Mononuclear cell (primary cell): ENCODE measurements around the gene CDK17. TPM values are rescaled to one million over a fixed set of nuclear protein-coding genes. Genes with fewer than 3 reads are reported as not detected.
"Not testable (repeated sequence)": the region's sequence is repeated elsewhere in the genome, so short reads cannot be mapped to it uniquely, and the experiment has no call there.

ENCODE experiments used
- H3K27me3 ChIP-seq: 2 replicates; pipeline ENCODE4 v1.6.0; 2011; ENCODE audit warnings: low read length, control low read depth; ENCODE audit not compliant: insufficient read depth
- H3K4me1 ChIP-seq: 2 replicates; pipeline ENCODE4 v1.5.1; 2011; ENCODE audit warnings: mild to moderate bottlenecking, low read length, control low read depth; ENCODE audit not compliant: insufficient read depth
- H3K4me3 ChIP-seq: 2 replicates; pipeline ENCODE4 v1.5.1; 2011; ENCODE audit warnings: mild to moderate bottlenecking, low read length, moderate library complexity
- H3K9me3 ChIP-seq: 2 replicates; pipeline ENCODE4 v1.5.1; 2011; ENCODE audit warnings: low read depth, mild to moderate bottlenecking, control low read depth, low read length
- total RNA-seq: library from RNA; depleted of rRNA; stranded (reverse); fragments of >200 nt; gene quantifications from one replicate; pipeline ENCODE4 v1.2.3, GENCODE V29; 2012

The CDK17 gene
- 221 TPM for total RNA-seq

GRCh38 chr12:96399919-96400630 lies at the start of gene CDK17:
Gene CDK17 (minus strand): TSS chr12:96400439. CDS start chr12:96334836, 65,603 bp downstream.
- H3K4me1 ChIP-seq, result peaks cover 14% of the 10 kb centered on the region
- peak within 1 kb of the TSS; percentile 77 for H3K4me3 ChIP-seq
- H3K9me3 ChIP-seq, result no peaks in the 10 kb centered on the region
- H3K27me3 ChIP-seq, result no peaks in the 10 kb centered on the region

GRCh38 chr12:96448300-96448699 lies 48.1 kb upstream of the CDK17 start:
- H3K4me1 ChIP-seq, result peaks cover 18% of the 10 kb centered on the region
- H3K27me3 ChIP-seq, result no peaks in the 10 kb centered on the region
- no peak overlapping the region for H3K4me3 ChIP-seq
- H3K9me3 ChIP-seq, result no peaks in the 10 kb centered on the region

GRCh38 chr12:96447256-96447655 lies 47.0 kb upstream of the CDK17 start:
- Histone ChIP-seq H3K4me3 (no peak overlapping the region), H3K9me3 (no peaks in the 10 kb centered on the region), H3K27me3 (no peaks in the 10 kb centered on the region), H3K4me1 (peaks cover 18% of the 10 kb centered on the region)

DNA sequence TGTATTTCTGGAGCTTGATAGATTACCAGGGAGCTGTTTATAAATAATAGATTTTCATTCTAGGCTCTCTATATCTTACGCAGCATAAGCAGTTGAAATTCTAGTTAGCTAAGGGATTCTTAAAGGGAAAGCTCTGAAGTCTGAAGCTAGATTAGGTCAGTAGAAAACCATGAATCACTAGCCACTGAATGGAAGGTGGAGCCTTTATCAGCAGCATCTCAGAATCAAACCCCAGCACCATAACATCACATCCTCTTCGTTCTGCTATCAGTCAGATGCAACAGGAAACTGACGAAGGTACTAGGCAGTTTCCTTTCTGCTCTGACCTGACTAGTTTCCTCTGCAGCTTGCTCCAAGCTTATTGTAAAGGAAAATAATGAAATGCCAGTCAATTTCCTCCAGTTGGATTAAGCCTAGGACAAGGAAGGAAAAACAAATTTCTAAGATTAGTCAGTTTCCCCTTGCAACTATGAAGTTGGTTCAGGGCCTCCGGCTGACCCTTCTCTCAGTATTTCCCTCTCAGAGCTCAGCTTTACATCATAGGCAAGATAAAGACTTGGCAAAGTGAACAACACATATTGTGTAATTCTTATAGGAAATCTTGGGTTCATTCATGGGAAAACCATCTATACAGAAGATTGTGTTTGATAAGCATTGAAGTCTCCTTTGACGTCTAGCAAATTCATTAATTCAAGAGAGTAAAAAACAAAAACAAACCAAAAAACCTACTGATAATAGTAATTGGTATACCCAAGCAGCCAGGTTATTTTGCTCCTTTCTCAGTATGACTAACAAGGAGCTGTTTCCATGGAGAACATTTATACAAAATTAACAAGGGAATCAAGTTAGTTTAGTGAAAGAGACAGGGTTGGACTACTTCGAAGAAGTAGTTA lies 45.7 kb upstream of the CDK17 start:
- Histone ChIP-seq H3K9me3 (no peaks in the 10 kb centered on the region), H3K27me3 (no peaks in the 10 kb centered on the region), H3K4me3 (no peak overlapping the region), H3K4me1 (peaks cover 18% of the 10 kb centered on the region)

GRCh38 chr12:96444399-96444798 lies 44.2 kb upstream of the CDK17 start:
- H3K27me3 ChIP-seq, result no peaks in the 10 kb centered on the region
- no peak overlapping the region for H3K4me3 ChIP-seq
- H3K4me1 ChIP-seq, result peaks cover 18% of the 10 kb centered on the region
- no peaks in the 10 kb centered on the region for H3K9me3 ChIP-seq

DNA sequence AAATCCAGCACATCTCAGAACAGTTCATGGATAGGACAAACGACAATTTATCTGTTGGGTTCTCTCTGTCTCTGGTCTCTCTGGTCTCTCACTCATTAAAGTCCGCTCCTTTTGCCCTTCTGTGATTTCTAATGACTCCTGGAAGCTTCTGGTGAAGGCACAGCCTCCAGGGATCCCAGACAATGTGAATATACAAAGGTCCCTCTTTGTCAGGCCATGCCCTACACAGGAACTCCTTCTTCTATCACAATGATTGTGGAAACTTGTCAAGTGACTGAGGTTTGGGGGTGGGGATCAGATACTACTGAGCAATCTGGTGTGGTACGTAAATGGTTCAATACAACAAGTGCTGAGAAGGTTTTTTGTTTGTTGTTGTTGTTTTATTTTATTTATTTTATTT lies 42.7 kb upstream of the CDK17 start:
- Histone ChIP-seq H3K4me3 (no peak overlapping the region), H3K9me3 (no peaks in the 10 kb centered on the region), H3K4me1 (peaks cover 18% of the 10 kb centered on the region), H3K27me3 (no peaks in the 10 kb centered on the region)

DNA sequence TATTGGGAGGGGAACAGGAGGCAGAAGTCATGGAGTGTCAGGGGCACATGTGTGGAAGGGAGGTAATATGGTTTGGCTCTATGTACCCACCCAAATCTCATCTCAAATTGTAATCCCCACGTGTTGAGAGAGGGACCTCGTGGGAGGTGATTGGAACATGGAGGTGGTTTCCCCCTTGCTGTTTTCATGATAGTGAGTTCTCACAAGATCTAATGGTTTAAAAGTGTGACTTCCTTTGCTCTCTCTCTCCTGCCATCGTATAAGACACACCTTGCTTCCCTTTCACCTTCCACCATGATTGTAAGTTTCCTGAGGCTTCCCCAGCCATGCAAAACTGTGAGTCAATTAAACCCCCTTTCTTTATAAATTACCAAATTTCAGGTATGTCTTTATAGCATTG lies 41.6 kb upstream of the CDK17 start:
- peaks cover 17% of the 10 kb centered on the region for H3K4me1 ChIP-seq
- H3K9me3 ChIP-seq, result no peaks in the 10 kb centered on the region
- no peak overlapping the region for H3K4me3 ChIP-seq
- no peaks in the 10 kb centered on the region for H3K27me3 ChIP-seq

- H3K4me1 ChIP-seq, result peaks cover 20% of the 10 kb centered on the region
- no peak overlapping the region for H3K4me3 ChIP-seq
- no peaks in the 10 kb centered on the region for H3K9me3 ChIP-seq
These were observed 38.1 kb upstream of the CDK17 start for GRCh38 chr12:96438330-96438729.

DNA sequence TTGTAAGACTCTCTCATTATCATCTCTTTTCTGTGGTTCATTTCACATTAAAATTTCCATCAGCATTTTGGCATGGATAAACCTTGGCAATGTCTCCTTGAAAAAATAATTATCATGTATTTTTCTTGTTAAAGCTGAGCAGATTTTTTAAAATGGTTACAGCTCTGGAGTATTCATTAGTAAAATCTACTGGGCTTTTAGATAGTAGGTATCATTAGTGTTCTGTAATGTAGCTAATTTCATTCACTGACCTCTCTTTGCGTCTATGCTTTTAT lies 36.9 kb upstream of the CDK17 start:
- H3K4me1 ChIP-seq, result peaks cover 20% of the 10 kb centered on the region
- H3K27me3 ChIP-seq, result no peaks in the 10 kb centered on the region
- no peaks in the 10 kb centered on the region for H3K9me3 ChIP-seq
- H3K4me3 ChIP-seq, result no peak overlapping the region

More at GRCh38 chr12:96438330-96438729, 38.1 kb upstream of the CDK17 start:
- no peaks in the 10 kb centered on the region for H3K27me3 ChIP-seq

- Histone ChIP-seq H3K4me1 (peaks cover 20% of the 10 kb centered on the region), H3K4me3 (no peak overlapping the region), H3K9me3 (no peaks in the 10 kb centered on the region), H3K27me3 (no peaks in the 10 kb centered on the region)
These were observed 36.3 kb upstream of the CDK17 start for GRCh38 chr12:96436366-96437170.

- Histone ChIP-seq H3K27me3 (no peaks in the 10 kb centered on the region), H3K4me1 (peaks cover 20% of the 10 kb centered on the region), H3K9me3 (no peaks in the 10 kb centered on the region), H3K4me3 (no peak overlapping the region)
These were observed 33.9 kb upstream of the CDK17 start for GRCh38 chr12:96434107-96434506.

DNA sequence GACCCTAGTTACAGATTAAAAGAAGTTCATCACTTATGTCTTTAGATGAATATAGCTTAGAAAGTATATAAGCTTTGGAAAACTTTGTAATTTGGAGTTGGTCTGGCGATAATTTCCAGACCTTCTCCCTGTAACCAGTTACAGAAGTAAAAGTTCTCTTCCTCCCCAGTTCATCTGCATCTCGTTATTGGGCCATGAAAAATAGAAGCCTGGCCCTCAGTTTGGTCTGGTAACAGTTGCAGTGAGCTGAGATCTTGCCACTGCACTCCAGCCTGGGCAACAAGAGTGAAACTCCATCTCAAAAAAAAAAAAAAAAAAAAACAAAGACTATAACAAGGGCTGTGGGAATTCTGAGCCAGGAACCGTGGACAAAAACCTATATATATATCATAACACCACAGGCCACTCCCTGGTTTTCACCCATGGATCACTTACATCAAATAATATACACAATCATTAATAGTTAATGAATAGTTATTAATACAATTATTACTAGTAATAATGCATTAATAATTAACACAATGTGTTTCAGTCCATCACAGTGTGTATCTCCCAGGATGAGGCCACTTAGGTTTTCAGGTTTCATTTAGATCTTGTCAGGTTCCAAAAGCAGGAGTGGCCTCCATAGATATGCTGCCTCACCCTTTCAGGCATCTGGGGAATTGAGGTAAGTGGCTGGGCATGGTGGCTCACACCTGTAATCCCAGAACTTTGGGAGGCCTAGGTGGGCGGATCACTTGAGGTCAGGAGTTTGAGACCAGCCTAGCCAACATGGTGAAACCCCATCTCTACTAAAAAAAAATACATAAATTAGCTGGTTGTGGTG lies 32.5 kb upstream of the CDK17 start:
- not testable (repeated sequence) for H3K9me3 ChIP-seq, H3K4me3 ChIP-seq, H3K27me3 ChIP-seq
- H3K4me1 ChIP-seq, result peaks cover 20% of the 10 kb centered on the region

DNA sequence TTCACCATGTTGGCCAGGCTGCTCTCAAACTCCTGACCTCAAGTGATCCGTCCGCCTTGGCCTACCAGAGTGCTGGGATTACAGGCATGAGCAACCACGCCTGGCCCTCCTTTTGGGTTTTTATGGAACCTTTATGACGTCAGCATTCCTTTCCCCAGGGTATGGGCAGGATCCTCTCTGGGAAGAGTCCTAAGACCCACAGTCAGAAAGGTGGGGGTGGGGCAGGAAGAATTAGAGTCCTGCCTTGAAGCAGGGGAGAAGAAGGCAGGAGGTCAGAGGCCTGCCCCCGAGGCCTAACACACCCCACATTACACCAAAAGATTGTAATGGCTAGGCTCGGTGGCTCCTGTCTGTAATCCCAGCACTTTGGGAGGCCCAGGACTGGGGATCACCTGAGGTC lies 30.8 kb upstream of the CDK17 start:
- peaks cover 20% of the 10 kb centered on the region for H3K4me1 ChIP-seq
- no peaks in the 10 kb centered on the region for H3K9me3 ChIP-seq
- H3K27me3 ChIP-seq, result no peaks in the 10 kb centered on the region
- H3K4me3 ChIP-seq, result no peak overlapping the region

GRCh38 chr12:96427269-96427729 lies 27.1 kb upstream of the CDK17 start:
- Histone ChIP-seq H3K4me3 (no peak overlapping the region), H3K9me3 (no peaks in the 10 kb centered on the region), H3K4me1 (peaks cover 10% of the 10 kb centered on the region), H3K27me3 (no peaks in the 10 kb centered on the region)
